Endodermal cell (in vitro differentiated cells): ENCODE measurements around the gene PLCB1. TPM values are rescaled to one million over a fixed set of nuclear protein-coding genes. Genes with fewer than 3 reads are reported as not detected.
"Not testable (repeated sequence)": the region's sequence is repeated elsewhere in the genome, so short reads cannot be mapped to it uniquely, and the experiment has no call there.

Source experiments
- DNase-seq: peaks from one replicate; pipeline ENCODE4 v3.0.0-alpha.2; 2017
- H3K27ac ChIP-seq: 2 replicates; pipeline ENCODE4 v1.5.1; 2013; ENCODE audit warnings: mild to moderate bottlenecking, low read depth, low read length, moderate library complexity
- H3K27me3 ChIP-seq: 2 replicates; pipeline ENCODE4 v1.6.1; 2013; ENCODE audit warnings: mild to moderate bottlenecking, low read length, moderate library complexity; ENCODE audit not compliant: insufficient read depth, control insufficient read depth, poor library complexity, severe bottlenecking
- H3K36me3 ChIP-seq: 2 replicates; pipeline ENCODE4 v1.7.0; 2013; ENCODE audit warnings: mild to moderate bottlenecking, low read length, moderate library complexity; ENCODE audit not compliant: control insufficient read depth, insufficient read depth
- H3K4me1 ChIP-seq: one replicate; pipeline ENCODE4 v1.7.0; 2013; ENCODE audit warnings: low read length; ENCODE audit not compliant: control insufficient read depth, insufficient read depth
- H3K4me3 ChIP-seq: 2 replicates; pipeline ENCODE4 v1.5.1; 2013; ENCODE audit warnings: mild to moderate bottlenecking, low read length, moderate library complexity
- H3K9ac ChIP-seq: 2 replicates; pipeline ENCODE4 v1.6.1; 2013; ENCODE audit warnings: mild to moderate bottlenecking, low read length, moderate library complexity; ENCODE audit not compliant: poor library complexity, severe bottlenecking; ENCODE audit errors: extremely low read depth
- H3K9me3 ChIP-seq: 2 replicates; pipeline ENCODE4 v1.6.1; 2013; ENCODE audit warnings: mild to moderate bottlenecking, low read length, moderate library complexity; ENCODE audit not compliant: control insufficient read depth
- H3K27ac Mint-ChIP-seq: 2 replicates; pipeline ENCODE4 v1.8.0; 2020; ENCODE audit warnings: mixed read lengths
- H3K27me3 Mint-ChIP-seq: 2 replicates; pipeline ENCODE4 v1.8.0; 2021; ENCODE audit warnings: mild to moderate bottlenecking, mixed read lengths; ENCODE audit not compliant: insufficient read depth
- H3K36me3 Mint-ChIP-seq: 2 replicates; pipeline ENCODE4 v1.8.0; 2020; ENCODE audit warnings: low read depth, mixed read lengths
- H3K4me1 Mint-ChIP-seq: 2 replicates; pipeline ENCODE4 v1.8.0; 2020; ENCODE audit warnings: mixed read lengths
- H3K4me3 Mint-ChIP-seq: 2 replicates; pipeline ENCODE4 v1.8.0; 2020; ENCODE audit warnings: mild to moderate bottlenecking, moderate library complexity, mixed read lengths
- H3K9me3 Mint-ChIP-seq: 2 replicates; pipeline ENCODE4 v1.8.0; 2020; ENCODE audit warnings: mild to moderate bottlenecking, mixed read lengths
- CTCF ChIP-seq: fragments of 200-600 bp; sonication (generic); conservative IDR thresholded peaks from 2 replicates; pipeline ENCODE4 v1.5.0; 2021; ENCODE audit warnings: antibody characterized with exemption, mild to moderate bottlenecking
- WGBS, 2 experiments: methylation state at CpG; one replicate each; pipeline versions ENCODE4 v1.1.5 to v1.1.7; 2013; ENCODE audit warnings: missing lambda C conversion rate in 2 of 2, mixed read lengths in 1 of 2; ENCODE audit not compliant: insufficient coverage in 1 of 2, insufficient read length in 1 of 2; 5-methylcytosine and 5-hydroxymethylcytosine counted together
- total RNA-seq, 2 donors: library from RNA; stranded (reverse); fragmentation: NEBNext Ultra II Directional in 1 of 2; extraction: Animal tissue kit (Norgen Biotek cat#: 25700) in 1 of 2; gene quantifications; 2 replicates in 1 of 2; 3 replicates in 1 of 2; pipeline ENCODE4 v1.2.1, GENCODE V29; 2021

Gene PLCB1
- total RNA-seq, 2 donors from 2014 or later: 15.3 to 16.5 TPM

GRCh38 chr20:8433291-8433690 is 301.2 kb downstream of the PLCB1 start:
- WGBS, 2 experiments: 14% methylated on average over 1 of the region's 3 CpGs; no CpG with 5 or more reads in 1 of the 2 experiments
- Mint-ChIP-seq H3K27me3 (no peaks in the 10 kb centered on the region), H3K36me3 (no peaks in the 10 kb centered on the region), H3K27ac (peak overlapping the region; percentile 73), H3K9me3 (no peaks in the 10 kb centered on the region), H3K4me3 (no peak overlapping the region), H3K4me1 (peaks cover 49% of the 10 kb centered on the region)
- TF ChIP-seq CTCF: no peak
- no peak overlapping the region for H3K9ac ChIP-seq
- no peak overlapping the region for H3K4me3 ChIP-seq
- H3K36me3 ChIP-seq: no peaks in the 10 kb centered on the region
- no peak overlapping the region for H3K27ac ChIP-seq
- H3K4me1 ChIP-seq: peaks cover 8% of the 10 kb centered on the region
- no peaks in the 10 kb centered on the region for H3K9me3 ChIP-seq
- no peak for DNase-seq
- no peaks in the 10 kb centered on the region for H3K27me3 ChIP-seq

- WGBS, 2 experiments: 91% methylated on average over 2 of the region's 2 CpGs; no CpG with 5 or more reads in 1 of the 2 experiments
- no peaks in the 10 kb centered on the region for H3K36me3 Mint-ChIP-seq
- H3K4me1 ChIP-seq: peaks cover 8% of the 10 kb centered on the region
- DNase-seq: no peak
- H3K27me3 ChIP-seq: no peaks in the 10 kb centered on the region
- no peak for TF ChIP-seq CTCF
- no peaks in the 10 kb centered on the region for H3K9me3 ChIP-seq
- no peaks in the 10 kb centered on the region for H3K27me3 Mint-ChIP-seq
- H3K4me3 ChIP-seq: no peak overlapping the region
- H3K36me3 ChIP-seq: no peaks in the 10 kb centered on the region
- no peaks in the 10 kb centered on the region for H3K9me3 Mint-ChIP-seq
- H3K9ac ChIP-seq: no peak overlapping the region
- H3K4me1 Mint-ChIP-seq: peaks cover 45% of the 10 kb centered on the region
- no peak overlapping the region for H3K4me3 Mint-ChIP-seq
- no peak overlapping the region for H3K27ac ChIP-seq
- no peak overlapping the region for H3K27ac Mint-ChIP-seq
Observed at GRCh38 chr20:8434326-8434876, 302.3 kb downstream of the PLCB1 start.

- H3K4me1 ChIP-seq: peaks cover 3% of the 10 kb centered on the region
- H3K9ac ChIP-seq: no peak overlapping the region
- no peak overlapping the region for H3K27ac ChIP-seq
- no peak for DNase-seq
- H3K27ac Mint-ChIP-seq: no peak overlapping the region
- peaks cover 35% of the 10 kb centered on the region for H3K4me1 Mint-ChIP-seq
- no peak overlapping the region for H3K4me3 Mint-ChIP-seq
- H3K27me3 Mint-ChIP-seq: no peaks in the 10 kb centered on the region
- H3K27me3 ChIP-seq: no peaks in the 10 kb centered on the region
- H3K36me3 ChIP-seq: no peaks in the 10 kb centered on the region
- no peaks in the 10 kb centered on the region for H3K9me3 ChIP-seq
- H3K9me3 Mint-ChIP-seq: no peaks in the 10 kb centered on the region
- TF ChIP-seq CTCF: no peak
- 72 to 80% methylated on average over 5 of the region's 5 CpGs for WGBS, 2 experiments
- no peak overlapping the region for H3K4me3 ChIP-seq
- H3K36me3 Mint-ChIP-seq: no peaks in the 10 kb centered on the region
Observed at GRCh38 chr20:8435285-8436035, 303.4 kb downstream of the PLCB1 start.

- H3K27me3 Mint-ChIP-seq, H3K27ac Mint-ChIP-seq, H3K36me3 ChIP-seq, H3K4me3 Mint-ChIP-seq, H3K36me3 Mint-ChIP-seq, H3K9me3 ChIP-seq, DNase-seq, H3K4me1 ChIP-seq, H3K27me3 ChIP-seq, H3K27ac ChIP-seq, H3K4me3 ChIP-seq, H3K9ac ChIP-seq, H3K9me3 Mint-ChIP-seq: not testable (repeated sequence)
- peaks cover 27% of the 10 kb centered on the region for H3K4me1 Mint-ChIP-seq
- 89 to 93% methylated on average over 4 to 5 of the region's 5 CpGs for WGBS, 2 experiments
Observed at GRCh38 chr20:8436938-8437337, 304.9 kb downstream of the PLCB1 start.
